CD4-positive, alpha-beta T cell treated with Interleukin-15 for 1 hour (primary cell): Measurements from ENCODE around the gene CLIP1.

Experiments
- DNase-seq: peaks from one replicate; pipeline ENCODE4 v3.0.0-alpha.2; 2020

CLIP1 gene

DNA sequence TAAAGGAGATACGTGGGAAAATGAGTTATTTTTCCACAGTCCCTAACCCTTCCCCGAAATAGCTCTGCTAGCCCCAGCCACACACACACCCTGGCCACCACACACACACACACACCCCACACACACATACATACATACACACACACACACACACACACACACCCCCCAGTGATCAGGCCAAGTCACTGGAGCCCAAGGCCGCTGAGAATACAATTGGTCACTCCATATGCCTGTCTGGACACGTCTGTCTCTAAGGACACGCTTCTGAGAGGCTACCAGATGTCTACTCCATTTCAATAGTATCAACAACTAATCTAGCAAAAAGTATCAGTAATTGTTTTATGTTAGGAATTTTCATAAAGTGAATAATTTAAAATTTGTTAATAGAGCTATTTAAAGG is 183.6 kb downstream of the CLIP1 start:
- DNase-seq = no peak

DNA sequence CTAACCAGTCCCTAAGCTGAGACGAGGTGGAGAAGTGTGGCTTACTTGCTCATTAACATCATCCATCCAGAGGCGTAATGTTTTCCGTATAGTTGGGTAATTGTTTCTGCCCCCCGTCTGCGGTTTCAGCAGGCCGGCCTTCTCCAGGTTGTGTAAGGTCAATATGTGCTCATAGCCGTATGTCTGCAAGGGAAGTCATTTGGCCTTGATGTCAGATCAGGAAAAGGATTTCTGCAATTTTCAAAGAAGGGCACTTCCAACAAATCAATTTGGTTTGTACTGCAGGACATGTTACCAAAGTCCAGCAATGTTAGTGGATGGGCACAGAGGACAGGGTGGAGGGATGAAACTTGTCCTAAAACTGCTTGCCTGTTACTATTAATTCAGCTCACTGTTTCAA is 186.7 kb downstream of the CLIP1 start:
- no peak for DNase-seq

DNA sequence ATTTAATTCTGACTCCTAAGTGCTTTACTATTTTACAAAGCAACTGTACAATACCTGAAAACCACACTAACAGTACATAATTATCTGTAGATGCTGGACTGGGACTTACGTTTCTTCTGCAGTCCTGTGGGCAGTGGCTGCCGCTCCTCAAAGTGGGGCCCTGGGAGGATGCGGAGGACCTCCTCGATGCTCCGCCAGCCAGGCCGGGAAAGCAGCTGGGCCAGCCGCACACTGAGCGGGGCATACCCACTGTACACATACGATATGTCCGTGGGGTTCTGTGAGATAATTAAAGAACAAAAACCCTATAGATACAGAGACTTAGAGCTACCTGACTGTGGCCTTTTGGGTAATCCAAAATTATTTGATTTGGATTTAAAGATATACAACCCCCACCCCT is 189.8 kb downstream of the CLIP1 start:
- no peak for DNase-seq

DNA sequence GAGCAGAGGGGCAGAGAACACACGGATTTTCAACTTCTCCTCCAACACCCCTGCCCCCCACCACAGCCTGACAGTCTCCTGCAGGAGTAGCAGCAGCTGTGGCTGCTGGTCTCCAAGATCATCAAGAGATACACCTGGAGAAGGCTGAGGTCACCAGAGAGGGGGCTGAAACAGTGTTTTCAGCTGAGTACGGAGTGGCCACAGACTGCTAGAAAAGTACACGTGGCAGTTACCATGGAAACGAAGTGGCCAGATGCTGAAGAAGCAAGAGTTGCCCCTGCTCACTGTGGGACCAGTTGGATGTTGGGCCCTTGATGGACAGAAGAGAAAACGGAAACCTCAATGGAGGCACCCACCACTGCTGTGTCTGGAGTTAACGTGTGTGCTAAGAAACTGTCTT is 191.7 kb downstream of the CLIP1 start:
- DNase-seq = no peak

DNA sequence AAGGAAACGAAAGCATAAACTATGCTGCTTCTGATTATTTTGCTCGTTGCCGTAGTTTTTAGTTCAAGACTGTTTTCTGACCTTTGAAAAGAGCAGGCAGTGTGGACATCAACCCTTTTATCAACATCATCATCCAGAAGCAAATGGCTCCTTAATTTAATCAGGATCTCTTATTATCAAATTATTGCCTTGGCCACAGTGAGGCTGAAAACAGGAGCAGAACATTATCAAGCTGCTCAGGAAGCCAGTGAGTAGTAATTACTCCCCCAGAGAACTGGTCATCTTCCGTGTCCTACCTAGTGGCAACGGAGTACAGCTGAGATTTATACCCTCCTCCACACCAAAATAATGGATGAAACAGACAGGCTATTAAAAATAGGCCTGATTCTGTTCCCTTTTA is 194.4 kb downstream of the CLIP1 start:
- DNase-seq = no peak

DNA sequence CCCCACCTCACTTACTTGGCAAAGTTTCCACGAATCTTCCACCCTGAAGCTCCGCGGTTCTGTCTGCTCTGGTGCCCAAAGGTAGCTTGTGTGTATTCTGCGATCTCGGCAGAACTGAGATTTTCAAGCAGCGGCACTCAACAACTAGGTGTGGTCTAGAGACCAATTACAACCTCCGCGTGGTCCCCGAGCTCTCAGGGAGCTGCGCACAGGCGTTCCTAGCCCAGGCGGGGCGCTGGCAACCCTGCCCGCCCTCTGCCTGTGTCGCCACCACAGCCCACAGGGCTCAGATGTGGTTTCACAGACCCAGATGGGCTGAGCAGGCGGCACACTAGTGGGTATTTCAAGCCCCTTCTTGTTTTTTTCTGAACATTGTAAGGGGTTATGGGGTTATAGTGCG is 195.1 kb downstream of the CLIP1 start:
- peak; percentile 66 for DNase-seq

DNA sequence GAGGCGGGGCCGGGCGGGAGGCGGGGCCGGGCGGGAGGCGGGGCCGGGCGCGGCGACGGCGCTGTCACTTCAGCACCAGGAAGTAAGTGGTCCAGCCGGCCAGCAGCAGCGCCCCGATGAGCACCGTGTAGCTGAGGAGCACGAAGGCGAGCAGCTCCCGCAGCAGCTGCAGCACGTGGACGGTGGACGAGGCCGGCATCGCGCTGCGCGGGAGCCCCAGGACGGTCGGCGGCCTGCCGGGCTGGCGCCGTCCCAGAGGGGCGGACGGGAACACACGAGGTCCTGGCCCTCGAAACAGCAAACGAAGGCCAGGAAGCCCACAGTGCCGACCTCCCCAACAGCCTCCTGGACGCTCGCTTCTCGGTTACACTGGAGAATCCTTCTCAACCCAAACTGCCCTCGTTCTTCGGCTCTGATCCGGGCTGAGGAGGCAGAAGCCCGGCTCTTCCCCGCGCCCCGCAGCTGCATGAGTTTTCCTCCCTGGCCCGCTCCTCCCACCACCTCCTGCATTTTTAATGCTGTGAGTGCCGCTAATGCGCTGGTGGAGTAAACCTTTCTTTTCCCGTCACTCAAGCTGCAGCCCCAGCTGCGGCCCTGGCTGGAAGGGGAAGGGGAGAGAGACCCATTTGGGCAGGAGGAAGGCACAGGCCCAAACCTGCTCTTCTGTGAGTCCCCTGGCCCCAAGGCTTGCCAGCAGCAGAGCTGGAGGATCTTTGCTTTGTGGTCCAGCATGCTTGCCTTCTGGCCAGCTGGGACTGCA is 195.9 kb downstream of the CLIP1 start:
- no peak for DNase-seq

DNA sequence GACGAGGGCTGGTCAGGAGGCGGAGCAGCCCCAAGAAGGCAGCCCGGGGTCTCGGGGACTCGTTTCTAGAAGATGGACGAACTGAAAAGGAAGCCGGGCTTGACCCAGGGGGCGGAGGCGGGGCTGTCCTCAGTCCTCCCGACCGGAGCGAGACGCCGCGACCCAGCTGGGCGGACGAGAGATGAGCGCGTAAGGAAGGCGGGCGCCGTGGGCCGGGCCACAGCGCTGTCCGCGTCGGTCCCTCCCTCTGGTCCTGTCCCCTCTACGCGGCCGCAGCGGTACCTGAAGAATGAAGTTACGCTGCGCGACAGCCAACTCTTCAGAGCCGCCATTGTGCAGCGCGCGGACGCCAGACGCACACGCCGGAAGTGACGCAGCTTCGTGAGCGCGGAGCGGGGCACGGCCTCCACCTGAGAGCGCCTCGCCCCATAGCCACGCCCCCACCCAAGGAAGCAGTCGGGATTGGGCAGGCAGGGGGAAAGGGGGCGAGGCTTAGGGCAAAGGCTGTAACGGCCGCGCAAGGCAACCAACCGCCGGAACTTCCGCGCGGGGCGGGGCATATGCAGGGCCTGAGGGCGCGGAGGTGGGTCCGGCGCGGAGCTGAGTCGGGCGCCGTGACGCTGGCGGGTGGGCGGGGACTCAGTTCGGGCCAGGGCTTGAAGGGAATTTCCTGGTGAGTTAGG is 196.6 kb downstream of the CLIP1 start, which contains the start of gene DIABLO:
DIABLO (minus strand) TSS at position 370 of the 683 bp plus-strand sequence; CDS start at position 332, 38 bp downstream.
- DNase-seq = peak; percentile 100
